SHP77 (cell line): ENCODE data around the gene CLCNKB.

ENCODE experiments used
- DNase-seq, 2 experiments: peaks; one replicate each; lab custom pipeline; 2025; lab: John Stamatoyannopoulos, UW

CLCNKB gene

DNA sequence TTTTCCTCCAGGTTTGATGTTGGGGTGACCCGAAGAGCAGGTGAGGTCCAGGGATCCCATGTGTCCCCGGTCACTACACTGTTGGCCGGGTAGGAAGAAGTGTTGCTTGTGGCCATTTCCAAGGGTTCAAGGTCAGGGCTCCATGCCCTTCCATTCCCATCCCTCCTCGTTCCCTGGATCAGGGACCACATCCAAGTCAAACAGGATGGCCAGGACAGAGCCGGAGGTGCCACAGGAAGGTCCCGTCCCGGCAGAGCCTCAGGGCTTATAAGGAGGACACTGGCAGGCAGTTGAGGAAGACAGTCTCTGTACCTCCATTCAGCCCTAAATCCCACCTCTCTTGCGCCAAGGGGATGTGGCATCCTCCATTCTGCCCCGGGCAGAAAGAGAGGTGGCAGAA, 51.9 kb downstream of the CLCNKB start:
- no peak for DNase-seq

DNA sequence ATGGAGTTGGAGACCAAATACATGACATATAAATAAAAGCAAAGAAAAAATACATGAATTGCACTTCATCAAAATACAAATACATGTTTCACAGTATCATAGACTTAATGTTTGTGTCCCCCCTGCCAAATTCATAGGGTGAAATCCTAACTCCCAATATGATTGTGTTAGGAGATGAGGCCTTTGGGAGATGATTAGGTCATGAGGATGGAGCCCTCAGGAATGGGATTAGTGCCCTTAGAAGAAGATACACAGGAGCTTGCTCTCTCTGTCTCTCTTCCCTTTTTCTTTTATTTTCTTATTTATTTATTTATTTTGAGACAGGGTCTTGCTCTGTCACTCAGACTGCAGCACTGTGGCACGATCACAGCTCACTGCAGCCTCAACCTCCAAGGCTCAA, 55.8 kb downstream of the CLCNKB start:
- no peak for DNase-seq

DNA sequence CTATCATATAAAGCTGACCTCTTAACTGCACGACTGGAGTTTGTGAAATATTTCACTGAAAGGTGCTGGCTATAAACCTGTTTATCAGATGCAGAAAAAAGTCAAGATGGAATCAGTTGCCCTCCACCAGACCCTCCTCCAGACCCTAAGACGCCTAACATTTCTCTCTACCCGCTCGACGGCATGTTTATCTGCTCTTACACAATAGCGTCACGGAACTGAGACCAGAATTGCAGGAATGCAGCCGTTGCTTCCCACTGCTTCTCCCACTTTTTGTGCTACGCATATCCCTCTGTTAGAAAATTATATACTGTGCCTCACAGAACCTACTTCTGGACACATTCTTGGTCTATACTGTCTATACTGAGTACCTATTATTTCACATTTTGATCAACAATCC, 58.0 kb downstream of the CLCNKB start:
- DNase-seq, result no peak
